Measurements from ENCODE around the gene FARSA. TPM values are rescaled to one million over a fixed set of nuclear protein-coding genes. Genes with fewer than 3 reads are reported as not detected.

The FARSA gene
- total and polyA plus RNA-seq, 2 of the 13 experiments (the other 11 are each of a cell fraction or from before 2014, with no cell fraction given), result 25.9 to 72.0 TPM

DNA sequence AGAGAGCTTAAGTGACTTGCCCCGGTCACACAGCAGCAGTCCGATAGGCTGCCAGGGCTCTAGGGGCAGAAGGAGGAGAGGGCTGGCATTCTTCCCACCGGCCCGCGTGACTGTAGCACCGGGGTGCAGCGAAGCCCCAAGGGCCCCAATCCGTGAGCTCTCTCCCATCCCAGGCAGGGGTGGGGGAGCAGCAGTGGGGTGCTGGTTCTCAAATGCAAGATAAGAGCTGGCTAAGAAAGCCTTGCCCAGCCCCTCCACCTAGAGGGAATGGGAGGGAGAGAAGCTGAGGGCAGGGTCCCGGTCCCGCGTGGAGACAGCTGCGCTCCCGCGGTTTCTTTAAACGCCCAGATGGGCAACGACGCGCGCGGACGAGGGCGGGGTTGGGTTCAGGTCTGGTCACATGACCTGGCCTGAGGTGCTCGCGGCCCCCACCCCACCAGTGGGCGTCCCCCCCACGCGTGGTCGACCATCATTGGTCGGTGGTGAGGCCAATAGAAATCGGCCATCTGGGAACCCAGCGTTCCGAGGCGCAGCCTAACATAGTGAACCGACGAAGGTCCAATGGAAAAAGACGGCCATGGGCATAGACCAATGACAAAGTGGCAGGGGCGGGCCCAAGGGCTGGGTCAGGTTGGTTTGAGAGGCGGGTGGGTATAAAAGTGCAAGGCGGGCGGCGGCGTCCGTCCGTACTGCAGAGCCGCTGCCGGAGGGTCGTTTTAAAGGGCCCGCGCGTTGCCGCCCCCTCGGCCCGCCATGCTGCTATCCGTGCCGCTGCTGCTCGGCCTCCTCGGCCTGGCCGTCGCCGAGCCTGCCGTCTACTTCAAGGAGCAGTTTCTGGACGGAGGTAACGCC, 4.6 kb upstream of the FARSA start, which contains the start of gene CALR (continued):
- peak; percentile 77; the same call in 1 of the 2 replicates for TF ChIP-seq ZNF775 (CRISPR knock-in tag; IDR thresholded peaks at IDR 0.05; ENCODE audit: borderline replicate concordance)
- TF ChIP-seq, protein P1, sequence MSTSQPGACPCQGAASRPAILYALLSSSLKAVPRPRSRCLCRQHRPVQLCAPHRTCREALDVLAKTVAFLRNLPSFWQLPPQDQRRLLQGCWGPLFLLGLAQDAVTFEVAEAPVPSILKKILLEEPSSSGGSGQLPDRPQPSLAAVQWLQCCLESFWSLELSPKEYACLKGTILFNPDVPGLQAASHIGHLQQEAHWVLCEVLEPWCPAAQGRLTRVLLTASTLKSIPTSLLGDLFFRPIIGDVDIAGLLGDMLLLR (CRISPR knock-in tag; IDR thresholded peaks at IDR 0.05), result no peak; the same call in 1 of the 2 replicates
- TF ChIP-seq, protein P2, sequence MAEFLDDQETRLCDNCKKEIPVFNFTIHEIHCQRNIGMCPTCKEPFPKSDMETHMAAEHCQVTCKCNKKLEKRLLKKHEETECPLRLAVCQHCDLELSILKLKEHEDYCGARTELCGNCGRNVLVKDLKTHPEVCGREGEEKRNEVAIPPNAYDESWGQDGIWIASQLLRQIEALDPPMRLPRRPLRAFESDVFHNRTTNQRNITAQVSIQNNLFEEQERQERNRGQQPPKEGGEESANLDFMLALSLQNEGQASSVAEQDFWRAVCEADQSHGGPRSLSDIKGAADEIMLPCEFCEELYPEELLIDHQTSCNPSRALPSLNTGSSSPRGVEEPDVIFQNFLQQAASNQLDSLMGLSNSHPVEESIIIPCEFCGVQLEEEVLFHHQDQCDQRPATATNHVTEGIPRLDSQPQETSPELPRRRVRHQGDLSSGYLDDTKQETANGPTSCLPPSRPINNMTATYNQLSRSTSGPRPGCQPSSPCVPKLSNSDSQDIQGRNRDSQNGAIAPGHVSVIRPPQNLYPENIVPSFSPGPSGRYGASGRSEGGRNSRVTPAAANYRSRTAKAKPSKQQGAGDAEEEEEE (CRISPR knock-in tag; IDR thresholded peaks at IDR 0.05; ENCODE audit: borderline replicate concordance), result no peak
- peak; percentile 71; the same call in 1 of the 2 replicates for TF ChIP-seq RARG (CRISPR knock-in tag; IDR thresholded peaks at IDR 0.05; ENCODE audit: low read depth)
- TF ChIP-seq, protein P3, sequence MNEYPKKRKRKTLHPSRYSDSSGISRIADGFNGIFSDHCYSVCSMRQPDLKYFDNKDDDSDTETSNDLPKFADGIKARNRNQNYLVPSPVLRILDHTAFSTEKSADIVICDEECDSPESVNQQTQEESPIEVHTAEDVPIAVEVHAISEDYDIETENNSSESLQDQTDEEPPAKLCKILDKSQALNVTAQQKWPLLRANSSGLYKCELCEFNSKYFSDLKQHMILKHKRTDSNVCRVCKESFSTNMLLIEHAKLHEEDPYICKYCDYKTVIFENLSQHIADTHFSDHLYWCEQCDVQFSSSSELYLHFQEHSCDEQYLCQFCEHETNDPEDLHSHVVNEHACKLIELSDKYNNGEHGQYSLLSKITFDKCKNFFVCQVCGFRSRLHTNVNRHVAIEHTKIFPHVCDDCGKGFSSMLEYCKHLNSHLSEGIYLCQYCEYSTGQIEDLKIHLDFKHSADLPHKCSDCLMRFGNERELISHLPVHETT (CRISPR knock-in tag; conservative IDR thresholded peaks at IDR 0.05), result no peak
- TF ChIP-seq, protein P4, sequence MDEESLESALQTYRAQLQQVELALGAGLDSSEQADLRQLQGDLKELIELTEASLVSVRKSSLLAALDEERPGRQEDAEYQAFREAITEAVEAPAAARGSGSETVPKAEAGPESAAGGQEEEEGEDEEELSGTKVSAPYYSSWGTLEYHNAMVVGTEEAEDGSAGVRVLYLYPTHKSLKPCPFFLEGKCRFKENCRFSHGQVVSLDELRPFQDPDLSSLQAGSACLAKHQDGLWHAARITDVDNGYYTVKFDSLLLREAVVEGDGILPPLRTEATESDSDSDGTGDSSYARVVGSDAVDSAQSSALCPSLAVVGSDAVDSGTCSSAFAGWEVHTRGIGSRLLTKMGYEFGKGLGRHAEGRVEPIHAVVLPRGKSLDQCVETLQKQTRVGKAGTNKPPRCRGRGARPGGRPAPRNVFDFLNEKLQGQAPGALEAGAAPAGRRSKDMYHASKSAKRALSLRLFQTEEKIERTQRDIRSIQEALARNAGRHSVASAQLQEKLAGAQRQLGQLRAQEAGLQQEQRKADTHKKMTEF (CRISPR knock-in tag; IDR thresholded peaks at IDR 0.05), result peak; percentile 81
- no peak for TF ChIP-seq IKZF4 (CRISPR knock-in tag; IDR thresholded peaks at IDR 0.05; ENCODE audit: borderline replicate concordance, low read depth, not compliant biosample characterization)
- peak; percentile 17; the same call in 1 of the 2 replicates for TF ChIP-seq SAFB2 (CRISPR knock-in tag; IDR thresholded peaks at IDR 0.05; ENCODE audit: borderline replicate concordance, low read depth)
- TF ChIP-seq RCOR2 (CRISPR knock-in tag; IDR thresholded peaks at IDR 0.05), result peak; percentile 17; the same call in 1 of the 2 replicates
- TF ChIP-seq ZNF451 (CRISPR knock-in tag; IDR thresholded peaks at IDR 0.05), result peak; percentile 49; the same call in 1 of the 2 replicates
- peak; percentile 56; the same call in 1 of the 2 replicates for TF ChIP-seq CHD4 (IDR thresholded peaks at IDR 0.05; ENCODE audit: borderline replicate concordance, low read length)
- TF ChIP-seq XRCC5 (optimal IDR thresholded peaks at IDR 0.05; ENCODE audit: low read length), result peak; percentile 15
- TF ChIP-seq, protein P5, sequence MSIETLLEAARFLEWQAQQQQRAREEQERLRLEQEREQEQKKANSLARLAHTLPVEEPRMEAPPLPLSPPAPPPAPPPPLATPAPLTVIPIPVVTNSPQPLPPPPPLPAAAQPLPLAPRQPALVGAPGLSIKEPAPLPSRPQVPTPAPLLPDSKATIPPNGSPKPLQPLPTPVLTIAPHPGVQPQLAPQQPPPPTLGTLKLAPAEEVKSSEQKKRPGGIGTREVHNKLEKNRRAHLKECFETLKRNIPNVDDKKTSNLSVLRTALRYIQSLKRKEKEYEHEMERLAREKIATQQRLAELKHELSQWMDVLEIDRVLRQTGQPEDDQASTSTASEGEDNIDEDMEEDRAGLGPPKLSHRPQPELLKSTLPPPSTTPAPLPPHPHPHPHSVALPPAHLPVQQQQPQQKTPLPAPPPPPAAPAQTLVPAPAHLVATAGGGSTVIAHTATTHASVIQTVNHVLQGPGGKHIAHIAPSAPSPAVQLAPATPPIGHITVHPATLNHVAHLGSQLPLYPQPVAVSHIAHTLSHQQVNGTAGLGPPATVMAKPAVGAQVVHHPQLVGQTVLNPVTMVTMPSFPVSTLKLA (IDR thresholded peaks at IDR 0.05), result peak; percentile 75
- peak; percentile 99 for TF ChIP-seq MAZ (IDR thresholded peaks at IDR 0.05; ENCODE audit: borderline replicate concordance, low read depth, low read length)
- TF ChIP-seq MAZ (CRISPR knock-in tag; IDR thresholded peaks at IDR 0.05; ENCODE audit: low read depth), result peak; percentile 97
- TF ChIP-seq GZF1 (CRISPR knock-in tag; IDR thresholded peaks at IDR 0.05), result peak; percentile 58; the same call in 1 of the 2 replicates
- TF ChIP-seq MTA1 (CRISPR knock-in tag; IDR thresholded peaks at IDR 0.05; ENCODE audit: borderline replicate concordance), result peak; percentile 67; the same call in 1 of the 2 replicates
- no peak for TF ChIP-seq FOXJ3 (CRISPR knock-in tag; IDR thresholded peaks at IDR 0.05; ENCODE audit: borderline replicate concordance)
- TF ChIP-seq GPN1 (CRISPR knock-in tag; IDR thresholded peaks at IDR 0.05; ENCODE audit: borderline replicate concordance), result no peak

All from HepG2 (cell line).